GM19328 (cell line): ENCODE results near the gene ATP2A2.
A peak's percentile ranks its signal among the peaks of the same experiment; 100 is the strongest.

ENCODE experiments used
- ATAC-seq: cut with Tn5 transposase; IDR thresholded peaks from one replicate; pipeline ENCODE4 v1.9.1; 2021; ENCODE audit warnings: mild to moderate bottlenecking, moderate library complexity; ENCODE audit not compliant: unreplicated experiment

The ATP2A2 gene

DNA sequence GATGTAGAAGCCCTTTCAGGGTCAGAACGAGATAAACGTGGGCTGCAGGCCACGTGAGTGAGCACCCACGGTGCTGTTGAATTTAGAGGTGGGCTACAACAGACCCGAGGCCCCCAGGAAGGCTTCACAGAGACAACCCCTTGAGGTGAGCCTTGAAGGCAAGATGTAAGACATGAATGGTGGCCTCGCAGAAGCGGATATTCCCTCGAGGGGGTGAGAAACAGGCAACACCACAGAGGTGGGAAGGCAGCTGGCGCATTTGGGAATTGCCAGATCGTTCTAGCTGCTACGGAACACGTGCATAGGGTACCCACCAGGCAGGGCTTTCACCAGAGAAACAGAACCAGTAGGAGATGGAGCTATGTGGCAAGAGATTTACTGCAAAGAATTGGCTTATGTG lies 22.6 kb upstream of the ATP2A2 start:
- ATAC-seq, result no peak

DNA sequence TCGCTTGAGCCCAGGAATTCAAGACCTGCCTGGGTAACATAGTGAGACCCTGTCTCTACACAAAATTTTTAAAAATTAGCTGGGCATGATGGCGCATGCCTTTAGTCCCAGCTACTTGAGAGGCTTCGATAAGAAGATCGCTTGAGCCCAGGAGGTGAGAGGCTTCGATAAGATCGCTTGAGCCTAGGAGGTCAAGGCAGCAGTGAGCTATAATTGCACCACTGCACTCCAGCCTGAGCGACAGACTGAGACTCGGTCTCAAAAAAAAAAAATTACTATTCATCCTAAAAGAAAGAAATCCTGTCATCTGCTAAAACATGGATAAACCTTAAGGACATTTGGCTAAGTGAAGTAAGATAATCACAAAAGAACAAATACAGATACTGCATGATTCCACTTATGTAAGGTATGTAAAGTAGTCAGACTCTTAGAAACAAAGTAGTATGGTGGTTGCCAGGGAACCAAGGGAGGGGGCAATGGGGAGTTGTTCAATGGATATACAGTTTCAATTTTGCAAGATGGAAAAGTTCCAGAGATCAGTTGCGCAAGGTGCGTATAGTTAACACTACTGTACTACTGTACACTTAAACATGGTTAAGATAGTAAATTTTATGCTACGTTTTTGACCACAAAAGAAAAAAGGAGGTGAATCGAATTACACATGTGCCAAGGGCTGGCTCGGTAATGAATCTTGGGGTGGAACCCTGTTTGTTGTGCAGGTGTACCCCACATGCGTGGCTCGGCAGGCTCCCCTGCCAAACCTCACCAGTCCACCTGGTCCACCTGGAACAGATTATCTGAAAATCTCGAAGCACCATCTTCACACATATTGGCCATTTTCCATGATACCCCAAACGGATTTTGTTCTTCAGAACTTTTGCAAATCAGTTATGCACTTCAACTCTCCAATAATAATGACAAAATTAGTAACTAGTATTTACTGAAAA lies 18.3 kb upstream of the ATP2A2 start:
- no peak for ATAC-seq

GRCh38 chr12:110266381-110266960 lies 14.6 kb upstream of the ATP2A2 start:
- no peak for ATAC-seq

GRCh38 chr12:110266980-110267620 lies 13.9 kb upstream of the ATP2A2 start:
- ATAC-seq, result no peak

DNA sequence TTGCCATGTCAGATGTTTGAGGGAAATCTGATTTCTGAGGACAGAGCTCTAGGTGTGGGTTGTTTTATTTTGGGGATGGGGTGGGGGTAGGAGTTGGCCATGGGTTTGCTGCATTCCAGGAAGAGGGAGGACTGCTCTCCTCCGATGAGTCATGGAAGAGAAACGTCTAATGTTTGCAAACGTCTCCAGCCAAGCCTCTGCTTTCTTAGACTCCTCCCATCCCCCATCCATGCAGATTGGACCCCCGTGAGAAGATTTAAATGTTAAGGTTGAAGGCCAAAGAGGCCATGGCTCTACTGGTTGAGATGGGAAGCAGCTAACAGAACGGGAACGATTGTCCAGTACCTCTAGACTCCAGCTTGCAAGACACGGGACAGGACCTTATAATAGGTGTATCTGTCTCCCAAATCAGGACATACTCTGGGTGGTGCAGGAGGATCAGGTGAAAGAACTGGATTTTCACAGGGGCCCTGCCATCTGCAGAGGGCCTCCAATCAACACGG lies 11.4 kb upstream of the ATP2A2 start:
- no peak for ATAC-seq

- no peak for ATAC-seq
Measured at GRCh38 chr12:110270125-110270962, 10.7 kb upstream of the ATP2A2 start.

GRCh38 chr12:110271015-110271414 lies 10.0 kb upstream of the ATP2A2 start:
- ATAC-seq, result no peak

DNA sequence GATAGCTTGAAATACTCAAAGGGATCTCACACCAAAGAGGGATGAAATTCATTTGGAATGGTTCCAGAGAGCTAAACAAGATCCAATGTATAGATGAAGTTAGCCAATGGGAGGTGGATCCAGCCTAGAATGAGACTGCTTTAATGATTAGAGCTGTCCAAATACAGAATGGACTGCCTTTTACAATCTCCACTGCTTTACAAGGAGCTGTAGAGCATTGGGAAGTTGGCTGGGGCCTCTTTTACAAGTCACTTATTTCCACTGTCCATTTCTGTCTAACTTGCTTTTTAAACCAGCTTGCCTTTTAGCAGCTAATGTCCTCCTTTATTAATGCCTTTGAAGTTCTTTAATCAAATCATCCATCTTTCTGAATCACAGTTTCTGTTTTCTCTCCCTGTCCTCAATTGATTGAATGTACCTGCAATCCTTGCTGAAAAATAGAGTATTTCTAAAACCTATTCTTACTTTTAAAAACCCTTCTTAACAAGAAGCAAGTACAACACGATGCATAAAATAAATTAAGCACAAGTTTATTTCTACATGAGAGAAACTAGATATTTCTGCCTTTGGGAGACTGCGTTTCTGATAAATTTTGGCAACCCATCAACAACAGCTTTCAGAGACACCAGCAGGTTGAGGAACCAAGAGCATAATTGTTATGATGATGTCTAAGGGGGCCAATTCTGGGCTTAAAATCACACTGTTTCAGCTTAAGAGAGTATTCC lies 3.4 kb upstream of the ATP2A2 start:
- no peak for ATAC-seq

DNA sequence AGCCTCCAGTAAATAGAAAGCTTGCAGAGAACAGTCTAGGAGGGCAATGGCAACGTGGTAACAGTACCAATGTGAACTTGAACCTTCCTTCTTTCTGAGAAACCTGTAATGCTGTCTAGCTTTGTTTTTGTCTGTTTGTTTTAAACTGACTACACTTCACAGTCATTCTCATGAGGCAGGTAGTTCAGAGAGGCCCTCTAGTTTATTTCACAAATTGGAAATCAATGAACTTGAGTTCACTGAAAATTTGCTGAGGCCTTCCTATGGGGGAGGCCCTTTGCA lies 2.9 kb upstream of the ATP2A2 start:
- ATAC-seq, result no peak

- ATAC-seq, result no peak
Measured at GRCh38 chr12:110279566-110280375, 1.3 kb upstream of the ATP2A2 start.

DNA sequence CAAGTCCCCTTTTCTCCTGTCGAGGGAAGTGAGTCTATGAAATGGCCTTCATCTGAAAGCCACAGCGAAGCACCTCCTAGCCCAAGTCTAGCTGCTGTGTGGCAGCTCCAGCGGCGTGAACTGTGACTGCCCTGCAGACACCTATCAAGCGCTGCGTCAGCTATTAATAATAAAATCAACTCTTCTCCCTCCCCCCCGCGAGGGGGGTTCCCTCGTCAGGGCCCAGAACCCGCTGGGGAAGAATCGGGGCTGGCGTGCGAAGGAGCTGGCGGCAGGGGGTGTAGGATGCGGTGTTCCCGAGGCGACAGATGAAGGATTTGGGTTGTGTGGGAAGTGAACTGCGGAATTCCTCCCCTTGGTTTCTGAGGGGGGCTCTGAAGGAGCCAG lies 662 bp upstream of the ATP2A2 start:
- ATAC-seq, result peak; percentile 2

GRCh38 chr12:110281549-110282299 lies 677 bp downstream of the ATP2A2 start:
- peak; percentile 29 for ATAC-seq

GRCh38 chr12:110282300-110282860 lies 1.3 kb downstream of the ATP2A2 start:
- no peak for ATAC-seq

DNA sequence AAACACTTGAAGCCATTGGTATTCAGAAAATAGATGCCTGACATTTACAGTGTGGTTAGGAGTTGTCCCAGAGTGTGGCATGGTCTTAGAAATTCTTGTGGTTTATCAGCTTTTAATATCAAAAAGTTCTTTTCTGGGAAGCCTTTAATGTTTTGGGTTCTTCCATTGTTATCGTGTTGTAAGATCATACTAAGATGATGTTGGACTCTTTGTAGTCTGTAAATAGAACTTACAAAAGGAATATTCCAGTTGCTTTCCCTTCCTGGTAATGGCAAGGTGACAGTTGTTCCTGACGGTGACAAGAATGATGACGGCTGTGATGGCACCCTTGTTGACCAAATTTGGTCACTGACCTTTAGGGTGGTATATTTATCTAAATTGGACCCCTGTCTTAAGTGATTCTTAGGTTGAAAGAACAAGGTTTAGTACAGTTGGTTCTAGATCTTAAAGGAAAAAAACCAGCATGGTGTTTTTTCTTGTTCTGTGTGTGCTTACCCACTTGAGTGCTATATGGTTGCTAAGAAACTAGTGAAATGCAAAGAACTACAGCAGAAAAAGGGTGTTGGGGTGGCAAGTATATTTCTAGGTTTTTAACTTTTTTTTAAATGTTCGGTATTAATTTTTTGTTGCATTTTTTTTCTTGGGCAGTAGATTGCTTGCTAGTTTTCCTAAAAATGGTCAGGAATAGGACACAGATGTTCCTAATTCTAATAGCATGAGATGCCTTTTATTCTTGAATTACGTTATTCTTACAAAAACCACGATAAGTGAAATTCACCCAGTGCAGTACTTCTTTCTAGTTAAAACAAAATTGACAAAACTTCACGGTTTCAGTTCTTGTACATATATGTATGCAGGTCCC lies 2.1 kb downstream of the ATP2A2 start:
- ATAC-seq, result no peak

DNA sequence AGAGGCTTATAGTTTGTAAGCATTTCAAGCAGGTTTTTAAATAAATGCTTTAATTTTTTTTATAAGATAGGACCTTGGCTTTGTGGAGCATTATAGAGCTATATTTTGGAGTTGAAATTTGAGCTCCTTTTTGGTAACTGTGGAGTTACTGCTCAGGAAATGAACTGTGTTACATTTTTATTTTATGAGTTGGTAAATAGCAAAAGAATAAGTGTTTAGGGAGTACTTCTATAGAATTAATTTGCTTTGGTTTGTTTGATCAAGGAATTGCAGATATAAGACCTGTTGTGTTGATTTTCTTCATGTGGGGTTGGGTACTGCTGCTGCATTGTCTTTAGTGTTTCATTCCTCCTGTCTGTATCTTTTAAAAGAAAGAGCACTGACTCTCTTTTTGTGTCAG lies 3.5 kb downstream of the ATP2A2 start:
- no peak for ATAC-seq

- ATAC-seq, result no peak
Measured at GRCh38 chr12:110286623-110287022, 5.6 kb downstream of the ATP2A2 start.

GRCh38 chr12:110287986-110288385 lies 6.9 kb downstream of the ATP2A2 start:
- ATAC-seq, result no peak
